MM.1S (cell line): ENCODE data around the gene AFG3L2.

ENCODE experiments used
- CTCF ChIP-seq: fragments of 300-600 bp; sonication (generic); IDR thresholded peaks from 2 replicates; pipeline ENCODE4 v1.5.1; 2016; ENCODE audit warnings: antibody characterized with exemption, low read length, mixed read lengths
- EZH2 ChIP-seq: fragments of 300-600 bp; sonication (generic); optimal IDR thresholded peaks from 2 replicates; pipeline ENCODE3; 2017; ENCODE audit warnings: low read depth, mild to moderate bottlenecking, antibody characterized with exemption, low read length, mixed read lengths
- EZH2phosphoT487 ChIP-seq: fragments of 300-600 bp; sonication (generic); IDR thresholded peaks from 2 replicates; pipeline ENCODE4 v1.6.1; 2018; ENCODE audit warnings: antibody characterized with exemption, low read length

DNA sequence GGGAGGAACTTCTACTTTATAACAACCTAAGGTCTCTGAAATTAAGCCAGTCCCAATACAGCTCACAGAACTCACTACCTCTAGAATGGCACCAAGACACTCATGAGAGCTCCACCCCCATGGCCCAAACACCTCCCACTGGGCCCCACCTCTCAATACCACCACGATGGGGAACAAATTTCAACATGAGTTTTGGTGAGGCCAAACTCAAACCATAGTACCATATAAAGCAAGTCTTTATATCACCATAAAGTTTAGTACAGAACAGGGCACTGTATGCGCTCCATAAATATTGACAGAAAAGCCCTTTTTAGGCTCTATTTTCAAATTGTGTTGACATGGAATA, 3.3 kb downstream of the AFG3L2 start:
- TF ChIP-seq CTCF (no peak), EZH2 (no peak), EZH2phosphoT487 (no peak)
